GM23248 (cell line): Measurements from ENCODE around the gene TTC39C. TPM values are rescaled to one million over a fixed set of nuclear protein-coding genes. Genes with fewer than 3 reads are reported as not detected.

Source experiments
- DNase-seq: peaks from one replicate; pipeline ENCODE4 v3.0.0-alpha.2; 2015
- H2AFZ ChIP-seq: fragments of 200-600 bp; sonication (generic); 2 replicates; pipeline ENCODE4 v1.6.1; 2016; ENCODE audit warnings: antibody characterized with exemption
- H3F3A ChIP-seq: fragments of 200-600 bp; sonication (generic); 2 replicates; pipeline ENCODE4 v1.6.1; 2016; ENCODE audit warnings: mild to moderate bottlenecking, antibody characterized with exemption, mixed run types; ENCODE audit not compliant: insufficient read depth
- H3K27ac ChIP-seq: fragments of 200-600 bp; sonication (generic); 2 replicates; pipeline ENCODE4 v1.5.1; 2016; ENCODE audit warnings: mild to moderate bottlenecking
- H3K27me3 ChIP-seq: fragments of 200-600 bp; sonication (generic); replicated peaks from 2 replicates; pipeline ENCODE4 v1.6.1; 2016; ENCODE audit warnings: mild to moderate bottlenecking; ENCODE audit not compliant: insufficient read depth
- H3K36me3 ChIP-seq: fragments of 200-600 bp; sonication (generic); 2 replicates; pipeline ENCODE4 v1.6.1; 2016; ENCODE audit warnings: low read depth, mild to moderate bottlenecking
- H3K4me1 ChIP-seq: fragments of 200-600 bp; sonication (generic); 2 replicates; pipeline ENCODE4 v1.6.1; 2016; ENCODE audit warnings: mild to moderate bottlenecking; ENCODE audit not compliant: insufficient read depth
- H3K4me2 ChIP-seq: fragments of 200-600 bp; sonication (generic); one replicate; pipeline ENCODE4 v1.6.1; 2016; ENCODE audit warnings: mild to moderate bottlenecking; ENCODE audit not compliant: unreplicated experiment
- H3K4me3 ChIP-seq: fragments of 200-600 bp; sonication (generic); 2 replicates; pipeline ENCODE4 v1.5.1; 2016; ENCODE audit warnings: mild to moderate bottlenecking
- H3K79me2 ChIP-seq: fragments of 200-600 bp; sonication (generic); 2 replicates; pipeline ENCODE4 v1.6.1; 2016; ENCODE audit warnings: mild to moderate bottlenecking; ENCODE audit not compliant: insufficient read depth
- H3K9ac ChIP-seq: fragments of 200-600 bp; sonication (generic); 2 replicates; pipeline ENCODE4 v1.6.1; 2016; ENCODE audit warnings: mild to moderate bottlenecking
- H3K9me2 ChIP-seq: fragments of 200-600 bp; sonication (generic); 2 replicates; pipeline ENCODE4 v1.6.1; 2016; ENCODE audit warnings: mixed run types, mild to moderate bottlenecking, moderate library complexity; ENCODE audit not compliant: insufficient read depth
- H3K9me3 ChIP-seq: fragments of 200-600 bp; sonication (generic); one replicate; pipeline ENCODE4 v1.6.1; 2017; ENCODE audit warnings: low read depth
- H4K20me1 ChIP-seq: fragments of 200-600 bp; sonication (generic); 2 replicates; pipeline ENCODE4 v1.6.0; 2016; ENCODE audit not compliant: insufficient read depth
- EZH2 ChIP-seq: fragments of 200-600 bp; sonication (generic); IDR thresholded peaks from 2 replicates; pipeline ENCODE4 v1.6.1; 2018; ENCODE audit warnings: antibody characterized with exemption, mild to moderate bottlenecking; ENCODE audit not compliant: insufficient read depth, poor library complexity, severe bottlenecking
- EZH2phosphoT487 ChIP-seq: fragments of 200-600 bp; sonication (generic); IDR thresholded peaks from 2 replicates; pipeline ENCODE4 v1.6.1; 2018; ENCODE audit warnings: antibody characterized with exemption, moderate library complexity, mild to moderate bottlenecking, low read depth; ENCODE audit not compliant: insufficient read depth
- WGBS, 2 experiments: methylation state at CpG; one replicate each; pipeline ENCODE4 v1.1.6; 2015 to 2017; ENCODE audit warnings: low lambda C conversion rate in 2 of 2, low coverage in 1 of 2; ENCODE audit errors: missing lambda C conversion rate in 2 of 2; 5-methylcytosine and 5-hydroxymethylcytosine counted together
- in situ Hi-C: fragments of 300-500 bp; cut with MboI; formaldehyde crosslinking; loops from 2 replicates; pipeline ENCODE4 v1.15.0; 2020
- polyA plus RNA-seq: library from polyadenylated mRNA; unstranded; fragments of >200 nt; fragmentation: Nextera tagmentation; extraction: Ambion mirVana; gene quantifications from 2 replicates; pipeline ENCODE4 v1.2.1, GENCODE V29; 2016
- total RNA-seq: library from RNA; depleted of rRNA; stranded (reverse); fragments of >200 nt; shearing (Covaris generic); gene quantifications from 2 replicates; pipeline ENCODE4 v1.2.3, GENCODE V29; 2014

TTC39C gene
- total and polyA plus RNA-seq, 2 experiments from 2014 or later, result 15.7 to 24.3 TPM

DNA sequence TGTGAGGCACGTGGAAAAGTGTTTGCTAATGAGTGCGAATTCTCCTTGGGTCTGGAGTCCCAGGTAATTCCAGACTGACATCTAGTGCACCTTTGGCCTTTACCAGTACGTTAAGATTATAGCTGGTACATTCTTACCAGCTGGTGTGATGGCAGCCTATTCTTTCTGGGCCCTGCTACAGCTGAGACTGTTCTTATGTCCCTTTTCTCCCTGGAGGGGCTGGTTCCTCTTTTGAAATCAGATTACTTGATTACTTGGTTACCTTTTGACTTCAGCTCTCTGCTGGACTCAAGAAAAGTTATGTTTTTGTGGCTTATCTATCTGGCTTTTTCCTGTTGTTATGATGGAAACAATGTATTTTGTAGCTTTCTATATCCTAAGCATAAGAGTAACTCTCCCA, 138.8 kb downstream of the TTC39C start:
- Histone ChIP-seq H3K4me2 (no peak overlapping the region), H3K79me2 (no peaks in the 10 kb centered on the region)
- 96 to 97% methylated on average over 3 of the region's 3 CpGs for WGBS, 2 experiments

DNA sequence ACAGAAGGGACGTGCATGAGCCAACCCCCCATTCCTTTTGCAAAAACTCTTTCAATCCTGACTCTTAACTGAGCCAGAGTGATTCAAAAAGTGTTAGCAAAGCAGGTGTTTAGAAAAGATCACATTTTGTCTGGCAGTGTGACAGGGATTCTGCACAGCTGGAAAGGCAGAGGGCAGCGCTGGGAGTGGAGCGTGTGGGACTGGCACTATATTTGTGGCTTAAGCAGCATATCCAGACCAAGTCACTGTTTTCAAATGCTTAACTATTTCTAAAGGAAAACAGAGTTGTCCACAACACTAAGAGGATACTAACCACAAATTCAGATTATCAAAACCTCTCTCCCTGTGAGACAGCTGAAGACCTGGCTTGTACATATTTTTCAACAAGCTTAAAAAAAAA, 143.3 kb downstream of the TTC39C start:
- H3K9ac ChIP-seq, result no peak overlapping the region
- H2AFZ ChIP-seq, result no peak overlapping the region
- H4K20me1 ChIP-seq, result no peaks in the 10 kb centered on the region
- DNase-seq, result no peak
- H3K4me3 ChIP-seq, result no peak overlapping the region
- H3K9me2 ChIP-seq, result no peaks in the 10 kb centered on the region
- H3K9me3 ChIP-seq, result no peaks in the 10 kb centered on the region
- in situ Hi-C loops, result no loop called here
- no peaks in the 10 kb centered on the region; the same call in 1 of the 2 replicates for H3K36me3 ChIP-seq
- no peaks in the 10 kb centered on the region for H3K27me3 ChIP-seq
- TF ChIP-seq EZH2phosphoT487 (no peak), EZH2 (no peak)
- no peaks in the 10 kb centered on the region for H3K4me1 ChIP-seq
- H3F3A ChIP-seq, result no peaks in the 10 kb centered on the region
- no peak overlapping the region for H3K27ac ChIP-seq
- H3K4me2 ChIP-seq, result no peak overlapping the region
- no peaks in the 10 kb centered on the region for H3K79me2 ChIP-seq
- 98 to 100% methylated on average over 3 of the region's 3 CpGs for WGBS, 2 experiments

More for the DNA sequence above, 138.8 kb downstream of the TTC39C start:
- Histone ChIP-seq H3K4me3 (no peak overlapping the region), H3K4me1 (no peaks in the 10 kb centered on the region), H3K9ac (no peak overlapping the region), H4K20me1 (no peaks in the 10 kb centered on the region), H3K27me3 (no peaks in the 10 kb centered on the region), H3K9me3 (no peaks in the 10 kb centered on the region), H2AFZ (no peak overlapping the region), H3K36me3 (no peaks in the 10 kb centered on the region), H3K27ac (no peak overlapping the region), H3K9me2 (no peaks in the 10 kb centered on the region), H3F3A (no peaks in the 10 kb centered on the region)
- in situ Hi-C loops, result no loop called here
- DNase-seq, result no peak
- TF ChIP-seq EZH2phosphoT487 (no peak), EZH2 (no peak)

GRCh38 chr18:24160086-24160485, 145.5 kb downstream of the TTC39C start:
- in situ Hi-C loops, result no loop called here

DNA sequence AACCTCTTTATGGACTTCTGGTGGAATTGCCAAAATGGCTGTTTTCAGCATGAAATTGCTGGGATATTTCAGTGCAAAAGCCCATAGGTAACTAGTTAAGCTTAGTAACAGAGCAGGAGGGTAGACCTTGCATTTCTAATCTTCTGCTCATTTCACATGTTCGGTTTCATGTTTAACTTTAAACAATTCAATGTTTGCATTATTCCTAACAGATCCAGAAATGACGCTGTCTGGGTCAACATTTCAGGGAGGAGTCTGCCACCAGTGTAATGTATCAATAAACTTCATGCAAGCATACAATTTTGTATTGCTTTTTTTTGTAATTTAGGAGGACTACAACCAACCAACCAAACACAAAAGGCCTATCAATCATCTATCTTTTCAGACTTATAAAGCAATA, 146.8 kb downstream of the TTC39C start:
- H3K9me2 ChIP-seq, result no peaks in the 10 kb centered on the region
- no peaks in the 10 kb centered on the region for H4K20me1 ChIP-seq
- no peaks in the 10 kb centered on the region; the same call in 1 of the 2 replicates for H3K36me3 ChIP-seq
- DNase-seq, result no peak
- WGBS, 2 experiments, result 83 to 87% methylated on average over 2 of the region's 2 CpGs
- H3K4me1 ChIP-seq, result no peaks in the 10 kb centered on the region
- no peak overlapping the region for H3K27ac ChIP-seq
- no peaks in the 10 kb centered on the region for H3K27me3 ChIP-seq
- H3K79me2 ChIP-seq, result no peaks in the 10 kb centered on the region
- TF ChIP-seq EZH2phosphoT487, result no peak
- no peak for TF ChIP-seq EZH2
- H3K4me2 ChIP-seq, result no peak overlapping the region
- no peak overlapping the region for H3K9ac ChIP-seq
- no peak overlapping the region for H2AFZ ChIP-seq
- in situ Hi-C loops, result no loop called here
- H3K9me3 ChIP-seq, result no peaks in the 10 kb centered on the region
- H3K4me3 ChIP-seq, result no peak overlapping the region
- no peaks in the 10 kb centered on the region for H3F3A ChIP-seq

More at GRCh38 chr18:24160086-24160485, 145.5 kb downstream of the TTC39C start:
- Histone ChIP-seq H3K79me2 (no peaks in the 10 kb centered on the region), H3K9me3 (no peaks in the 10 kb centered on the region), H3F3A (no peaks in the 10 kb centered on the region), H4K20me1 (no peaks in the 10 kb centered on the region), H3K9ac (no peak overlapping the region), H3K4me3 (no peak overlapping the region), H3K36me3 (no peaks in the 10 kb centered on the region; the same call in 1 of the 2 replicates), H3K27ac (no peak overlapping the region), H3K4me1 (no peaks in the 10 kb centered on the region), H2AFZ (no peak overlapping the region), H3K9me2 (no peaks in the 10 kb centered on the region), H3K4me2 (no peak overlapping the region), H3K27me3 (no peaks in the 10 kb centered on the region)
- no peak for TF ChIP-seq EZH2phosphoT487
- TF ChIP-seq EZH2, result no peak
- DNase-seq, result no peak
- 97 to 99% methylated on average over 5 of the region's 5 CpGs for WGBS, 2 experiments

GRCh38 chr18:24168496-24168895, 153.9 kb downstream of the TTC39C start:
- in situ Hi-C loops, result no loop called here
- Histone ChIP-seq H2AFZ (no peak overlapping the region), H3K4me1 (no peaks in the 10 kb centered on the region), H3F3A (no peaks in the 10 kb centered on the region), H3K79me2 (no peaks in the 10 kb centered on the region), H3K27me3 (no peaks in the 10 kb centered on the region), H3K36me3 (no peaks in the 10 kb centered on the region), H3K9ac (no peak overlapping the region), H3K9me3 (no peaks in the 10 kb centered on the region), H3K4me3 (no peak overlapping the region), H3K9me2 (no peaks in the 10 kb centered on the region), H4K20me1 (no peaks in the 10 kb centered on the region), H3K4me2 (no peak overlapping the region), H3K27ac (no peak overlapping the region)
- TF ChIP-seq EZH2 (no peak), EZH2phosphoT487 (no peak)
- DNase-seq, result no peak
- WGBS, 2 experiments, result 89 to 90% methylated on average over 7 of the region's 7 CpGs
